Measurements from ENCODE around the gene C1QC. TPM values are rescaled to one million over a fixed set of nuclear protein-coding genes. Genes with fewer than 3 reads are reported as not detected.
"Not testable (repeated sequence)": the region's sequence is repeated elsewhere in the genome, so short reads cannot be mapped to it uniquely, and the experiment has no call there.

The C1QC gene
- total RNA-seq, 1 donor from 2014 or later: not detected

DNA sequence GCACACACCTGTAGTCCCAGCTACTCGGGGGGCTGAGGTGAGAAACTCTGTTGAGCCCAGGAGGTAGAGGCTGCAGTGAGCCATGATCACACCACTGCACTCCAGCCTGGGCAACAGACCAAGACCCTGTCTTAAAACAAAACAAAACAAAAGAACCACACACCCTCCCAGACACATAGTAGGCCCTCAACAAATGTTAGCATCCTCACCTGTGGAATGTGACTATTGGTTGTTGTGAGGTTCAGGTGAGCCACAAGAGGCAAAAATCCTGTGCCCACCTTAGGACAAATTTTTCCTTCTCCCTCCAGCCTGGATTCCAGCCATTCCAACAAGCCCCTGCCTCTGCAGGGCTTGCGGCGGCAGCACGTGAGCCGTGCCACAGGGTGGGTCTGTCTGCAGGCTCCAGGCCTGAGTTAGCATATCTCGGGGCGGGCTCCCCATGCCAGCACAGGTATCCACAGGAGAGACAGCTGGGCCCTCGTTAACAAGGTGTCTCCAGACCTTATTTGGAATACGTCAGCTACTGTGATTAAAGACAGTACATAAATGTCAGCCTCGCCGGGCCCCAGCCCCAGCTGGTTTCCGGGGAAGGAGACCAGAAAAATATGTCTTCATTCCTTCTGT is 27.0 kb downstream of the C1QC start:
- DNase-seq (ENCODE audit: low read depth): no peak
- TF ChIP-seq, protein P1, sequence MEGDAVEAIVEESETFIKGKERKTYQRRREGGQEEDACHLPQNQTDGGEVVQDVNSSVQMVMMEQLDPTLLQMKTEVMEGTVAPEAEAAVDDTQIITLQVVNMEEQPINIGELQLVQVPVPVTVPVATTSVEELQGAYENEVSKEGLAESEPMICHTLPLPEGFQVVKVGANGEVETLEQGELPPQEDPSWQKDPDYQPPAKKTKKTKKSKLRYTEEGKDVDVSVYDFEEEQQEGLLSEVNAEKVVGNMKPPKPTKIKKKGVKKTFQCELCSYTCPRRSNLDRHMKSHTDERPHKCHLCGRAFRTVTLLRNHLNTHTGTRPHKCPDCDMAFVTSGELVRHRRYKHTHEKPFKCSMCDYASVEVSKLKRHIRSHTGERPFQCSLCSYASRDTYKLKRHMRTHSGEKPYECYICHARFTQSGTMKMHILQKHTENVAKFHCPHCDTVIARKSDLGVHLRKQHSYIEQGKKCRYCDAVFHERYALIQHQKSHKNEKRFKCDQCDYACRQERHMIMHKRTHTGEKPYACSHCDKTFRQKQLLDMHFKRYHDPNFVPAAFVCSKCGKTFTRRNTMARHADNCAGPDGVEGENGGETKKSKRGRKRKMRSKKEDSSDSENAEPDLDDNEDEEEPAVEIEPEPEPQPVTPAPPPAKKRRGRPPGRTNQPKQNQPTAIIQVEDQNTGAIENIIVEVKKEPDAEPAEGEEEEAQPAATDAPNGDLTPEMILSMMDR (IDR thresholded peaks at IDR 0.05; ENCODE audit: insufficient read depth, low read length, severe bottlenecking): no peak
- H3K27me3 ChIP-seq (ENCODE audit: control insufficient read depth, insufficient read depth, low read length): peaks cover 13% of the 10 kb centered on the region
- no peak for FAIRE-seq
- H3K4me3 ChIP-seq (ENCODE audit: low read depth, low read length): no peak overlapping the region
- H3K36me3 ChIP-seq (ENCODE audit: control insufficient read depth, insufficient read depth, low read length): no peaks in the 10 kb centered on the region

DNA sequence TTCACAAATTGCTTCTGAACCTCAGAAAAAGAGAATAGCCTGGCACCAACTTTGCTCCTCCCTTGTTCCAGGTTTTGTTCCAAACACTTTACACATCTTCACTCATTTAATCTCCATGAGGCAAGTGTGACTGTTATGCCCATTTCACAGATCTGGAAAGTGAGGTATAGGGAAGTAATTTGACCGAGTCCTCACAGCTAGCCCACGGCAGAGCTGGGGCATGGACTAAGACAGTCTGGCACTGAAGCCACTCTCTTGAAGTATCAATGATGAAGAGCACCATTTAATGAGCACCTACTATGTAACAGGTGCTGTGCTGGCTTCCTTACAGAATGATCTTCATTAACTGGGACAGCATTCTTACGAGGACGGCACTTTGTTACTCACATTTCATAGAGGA is 28.6 kb downstream of the C1QC start:
- Histone ChIP-seq H3K27me3 (ENCODE audit: control insufficient read depth, insufficient read depth, low read length) (peaks cover 13% of the 10 kb centered on the region), H3K36me3 (ENCODE audit: control insufficient read depth, insufficient read depth, low read length) (no peaks in the 10 kb centered on the region), H3K4me3 (ENCODE audit: low read depth, low read length) (no peak overlapping the region)
- no peak for FAIRE-seq
- DNase-seq (ENCODE audit: low read depth): no peak
- TF ChIP-seq, protein P1 (IDR thresholded peaks at IDR 0.05; ENCODE audit: insufficient read depth, low read length, severe bottlenecking): no peak

DNA sequence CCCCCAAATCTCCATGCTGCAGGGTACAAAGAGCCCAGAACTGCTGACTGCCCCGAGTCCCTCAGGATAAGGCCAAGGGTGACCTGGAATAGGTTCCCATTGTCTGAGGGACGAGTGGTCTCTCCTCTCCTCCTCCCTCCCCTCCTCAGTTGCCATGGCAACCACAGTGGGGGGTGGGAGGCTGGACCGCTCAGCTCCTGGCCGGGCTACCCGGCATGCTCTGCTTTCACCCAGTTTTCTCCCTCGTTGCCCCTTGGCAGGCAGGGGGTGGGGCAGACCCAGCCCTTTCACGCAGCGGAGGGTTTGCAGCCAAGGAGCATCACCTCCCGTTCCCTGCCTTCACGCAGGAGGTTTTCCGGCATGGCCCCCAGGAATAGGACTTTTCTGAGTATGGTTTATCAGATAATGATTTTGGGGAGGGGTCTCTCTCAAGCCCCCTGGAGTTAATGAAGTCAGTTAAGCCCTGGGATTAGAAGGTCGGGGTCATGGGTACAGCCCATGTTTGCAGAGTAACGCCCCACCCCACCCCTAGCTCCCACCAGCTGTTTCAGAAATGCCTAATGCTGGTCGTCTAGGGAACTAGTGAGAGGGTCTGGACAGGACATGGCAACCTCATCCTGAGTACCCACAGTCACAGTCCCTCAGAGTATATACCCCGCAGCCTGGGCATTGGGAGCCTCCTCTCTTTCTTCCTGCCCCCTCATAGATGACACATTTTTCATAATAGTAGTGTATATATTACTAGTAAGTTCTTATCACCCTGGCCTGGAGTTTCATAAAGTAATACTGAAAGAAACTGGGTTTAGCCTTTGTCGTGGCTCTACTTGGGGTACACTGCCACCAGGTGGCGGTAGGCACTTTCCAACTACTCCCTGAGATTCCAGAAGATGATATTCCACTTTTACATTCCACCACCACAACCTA is 30.3 kb downstream of the C1QC start:
- TF ChIP-seq, protein P1 (IDR thresholded peaks at IDR 0.05; ENCODE audit: insufficient read depth, low read length, severe bottlenecking): peak; percentile 61
- Histone ChIP-seq H3K27me3 (ENCODE audit: control insufficient read depth, insufficient read depth, low read length) (peaks cover 13% of the 10 kb centered on the region), H3K4me3 (ENCODE audit: low read depth, low read length) (no peak overlapping the region), H3K36me3 (ENCODE audit: control insufficient read depth, insufficient read depth, low read length) (no peaks in the 10 kb centered on the region)
- no peak for FAIRE-seq
- peak; percentile 49 for DNase-seq (ENCODE audit: low read depth)

DNA sequence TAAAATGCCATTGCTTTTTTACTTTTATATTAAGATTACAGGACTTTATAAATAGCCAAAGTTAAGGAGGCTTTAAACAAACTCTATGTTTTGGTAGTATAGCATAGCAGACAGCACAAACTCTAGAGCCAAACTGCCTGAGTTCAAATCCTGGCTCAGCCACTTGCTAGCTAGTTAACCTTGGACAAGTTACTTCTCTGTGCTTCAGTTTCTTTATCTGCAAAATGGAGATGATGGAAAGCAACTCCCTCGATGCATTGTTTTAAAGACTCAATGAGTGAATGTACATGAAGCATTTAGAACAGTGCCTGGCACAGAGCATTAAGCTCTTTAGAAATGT is 30.9 kb downstream of the C1QC start:
- DNase-seq (ENCODE audit: low read depth) (no peak), FAIRE-seq (no peak)
- H3K4me3 ChIP-seq (ENCODE audit: low read depth, low read length): no peak overlapping the region
- TF ChIP-seq, protein P1 (IDR thresholded peaks at IDR 0.05; ENCODE audit: insufficient read depth, low read length, severe bottlenecking): no peak
- no peaks in the 10 kb centered on the region for H3K36me3 ChIP-seq (ENCODE audit: control insufficient read depth, insufficient read depth, low read length)
- peaks cover 13% of the 10 kb centered on the region for H3K27me3 ChIP-seq (ENCODE audit: control insufficient read depth, insufficient read depth, low read length)

DNA sequence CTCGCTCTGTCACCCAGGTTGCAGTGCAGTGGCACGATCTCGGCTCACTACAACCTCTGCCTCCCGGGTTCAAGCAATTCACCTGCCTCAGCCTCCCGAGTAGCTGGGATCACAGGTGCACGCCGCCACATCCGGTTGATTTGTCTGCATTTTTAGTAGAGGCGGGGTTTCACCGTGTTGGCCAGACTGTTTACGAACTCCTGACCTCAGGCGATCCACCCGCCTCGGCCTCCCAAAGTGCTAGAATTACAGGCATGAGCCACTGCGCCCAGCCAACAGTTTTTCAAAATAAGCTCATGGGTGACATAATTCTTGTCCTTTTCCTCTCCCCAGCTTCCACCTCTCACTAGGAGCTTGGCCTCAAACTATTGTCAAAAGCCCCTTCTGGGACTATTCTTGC is 32.7 kb downstream of the C1QC start:
- H3K4me3 ChIP-seq (ENCODE audit: low read depth, low read length); FAIRE-seq; DNase-seq (ENCODE audit: low read depth); H3K36me3 ChIP-seq (ENCODE audit: control insufficient read depth, insufficient read depth, low read length): not testable (repeated sequence)
- peaks cover 12% of the 10 kb centered on the region for H3K27me3 ChIP-seq (ENCODE audit: control insufficient read depth, insufficient read depth, low read length)

DNA sequence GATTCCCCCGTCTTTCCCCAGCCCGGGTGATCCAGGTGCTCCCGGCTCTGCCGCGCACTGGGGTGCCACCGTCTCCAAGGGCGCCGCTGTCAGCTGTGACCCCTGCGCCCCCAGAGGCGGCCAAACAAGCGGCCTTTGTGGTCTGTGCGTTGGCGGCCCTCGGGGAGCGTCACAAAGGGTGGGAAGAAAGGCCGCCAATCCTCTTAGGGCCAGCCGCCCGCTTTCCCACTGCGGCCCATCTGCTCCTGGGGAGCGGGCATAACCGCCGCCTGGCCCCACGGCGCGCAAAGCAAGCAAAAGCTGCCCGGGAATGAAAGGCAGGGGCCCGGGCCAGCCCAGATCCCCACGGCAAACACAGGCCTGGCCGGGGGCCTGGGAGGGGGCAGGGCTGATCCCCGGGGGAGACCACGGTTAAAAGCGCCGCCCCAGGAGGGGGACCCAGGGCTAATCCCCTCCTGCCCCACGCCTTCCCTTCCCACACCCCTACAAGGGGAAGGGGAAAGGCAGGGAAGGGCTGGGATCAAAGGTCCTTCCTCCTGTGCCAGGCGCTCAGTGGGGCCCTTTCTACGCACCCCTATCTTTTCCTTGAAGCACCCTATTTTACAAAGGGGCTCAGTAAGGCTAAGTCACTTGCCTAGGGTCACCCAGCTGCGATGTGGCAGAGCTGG is 33.6 kb downstream of the C1QC start:
- H3K27me3 ChIP-seq (ENCODE audit: control insufficient read depth, insufficient read depth, low read length): peaks cover 15% of the 10 kb centered on the region
- FAIRE-seq (no peak), DNase-seq (ENCODE audit: low read depth) (no peak)
- TF ChIP-seq, protein P1 (IDR thresholded peaks at IDR 0.05; ENCODE audit: insufficient read depth, low read length, severe bottlenecking): no peak
- H3K4me3 ChIP-seq (ENCODE audit: low read depth, low read length): no peak overlapping the region
- no peaks in the 10 kb centered on the region for H3K36me3 ChIP-seq (ENCODE audit: control insufficient read depth, insufficient read depth, low read length)
